GM18502 (cell line): ENCODE measurements around the gene GLB1L.

Experiments
- ATAC-seq: cut with Tn5 transposase; IDR thresholded peaks from one replicate; pipeline ENCODE4 v1.9.1; 2021; ENCODE audit warnings: mild to moderate bottlenecking; ENCODE audit not compliant: unreplicated experiment, poor library complexity

The GLB1L gene

DNA sequence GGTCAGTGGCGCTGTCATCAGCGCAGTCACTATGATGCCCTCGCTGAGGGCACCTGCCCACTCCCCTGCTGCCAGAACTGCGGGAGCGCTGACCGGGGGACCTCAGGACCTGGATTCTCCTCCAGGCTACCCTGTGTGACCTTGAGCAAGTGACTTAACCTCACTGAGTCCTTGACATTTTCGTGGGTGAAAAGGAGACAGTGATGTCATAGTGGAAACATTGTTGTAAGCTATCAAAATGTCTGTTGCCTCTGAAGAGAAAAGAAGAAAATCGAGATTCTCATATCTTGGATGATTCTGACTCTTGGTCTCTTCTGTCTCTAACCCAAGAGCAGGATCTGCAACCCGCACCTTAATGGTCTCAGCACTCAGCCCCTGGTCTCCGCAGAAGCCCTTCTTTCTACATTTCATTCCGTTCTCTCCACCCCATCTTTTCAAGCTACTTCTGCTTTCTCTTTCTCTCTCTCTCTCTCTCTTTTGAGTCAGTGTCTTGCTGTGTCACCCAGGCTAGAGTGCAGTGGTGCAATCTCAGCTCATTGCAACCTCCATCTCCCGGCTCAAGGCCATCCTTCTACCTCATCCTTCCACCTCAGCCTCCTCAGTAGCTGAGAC is 9.5 kb upstream of the GLB1L start:
- ATAC-seq = peak; percentile 30

DNA sequence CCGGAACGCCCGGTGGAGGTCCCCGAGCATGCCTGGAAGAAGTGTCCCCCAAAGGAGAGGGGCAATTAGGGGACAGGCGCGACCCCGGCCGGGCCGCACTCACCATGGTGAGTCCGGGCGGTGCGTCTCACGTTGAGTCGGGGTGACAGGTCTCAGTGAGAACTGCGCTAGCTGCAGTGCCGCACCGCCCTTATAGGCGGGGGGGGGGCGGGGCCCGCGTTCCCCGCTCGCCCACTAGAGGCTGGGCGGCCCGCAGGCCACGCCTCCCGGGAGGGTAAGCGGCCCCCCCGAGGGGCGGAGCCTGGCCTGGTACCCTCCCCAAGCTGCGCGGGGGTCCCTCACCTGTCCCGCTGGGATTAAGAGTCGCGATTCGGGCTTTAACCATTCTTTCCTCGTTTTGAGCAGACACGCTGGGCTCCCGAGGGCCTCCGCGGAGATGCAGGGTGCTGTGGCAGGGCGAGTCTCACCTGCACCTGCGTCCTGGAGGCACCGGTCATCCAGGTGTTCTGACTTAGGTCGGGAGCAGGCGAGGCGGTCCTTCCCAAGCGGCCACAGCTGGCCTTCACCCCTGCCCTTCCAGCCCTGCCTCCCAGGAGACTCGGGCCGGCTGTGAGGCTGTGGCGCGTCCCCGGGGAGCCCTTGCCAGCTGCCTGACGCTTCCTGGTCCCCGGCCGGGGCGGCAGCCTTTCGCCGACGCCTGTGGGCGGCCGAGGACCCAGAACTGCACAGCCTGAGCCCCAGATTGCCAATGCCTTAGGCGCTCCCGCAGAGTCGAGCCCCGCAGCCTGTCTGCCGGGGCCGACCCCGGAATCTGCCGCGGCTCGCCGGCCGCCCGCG is 8.7 kb upstream of the GLB1L start, which contains the start of gene TUBA4A:
Gene TUBA4A (minus strand): TSS at position 166 of the 837 bp plus-strand sequence. CDS start 60 bp downstream, at position 106.
- ATAC-seq = peak; percentile 65

DNA sequence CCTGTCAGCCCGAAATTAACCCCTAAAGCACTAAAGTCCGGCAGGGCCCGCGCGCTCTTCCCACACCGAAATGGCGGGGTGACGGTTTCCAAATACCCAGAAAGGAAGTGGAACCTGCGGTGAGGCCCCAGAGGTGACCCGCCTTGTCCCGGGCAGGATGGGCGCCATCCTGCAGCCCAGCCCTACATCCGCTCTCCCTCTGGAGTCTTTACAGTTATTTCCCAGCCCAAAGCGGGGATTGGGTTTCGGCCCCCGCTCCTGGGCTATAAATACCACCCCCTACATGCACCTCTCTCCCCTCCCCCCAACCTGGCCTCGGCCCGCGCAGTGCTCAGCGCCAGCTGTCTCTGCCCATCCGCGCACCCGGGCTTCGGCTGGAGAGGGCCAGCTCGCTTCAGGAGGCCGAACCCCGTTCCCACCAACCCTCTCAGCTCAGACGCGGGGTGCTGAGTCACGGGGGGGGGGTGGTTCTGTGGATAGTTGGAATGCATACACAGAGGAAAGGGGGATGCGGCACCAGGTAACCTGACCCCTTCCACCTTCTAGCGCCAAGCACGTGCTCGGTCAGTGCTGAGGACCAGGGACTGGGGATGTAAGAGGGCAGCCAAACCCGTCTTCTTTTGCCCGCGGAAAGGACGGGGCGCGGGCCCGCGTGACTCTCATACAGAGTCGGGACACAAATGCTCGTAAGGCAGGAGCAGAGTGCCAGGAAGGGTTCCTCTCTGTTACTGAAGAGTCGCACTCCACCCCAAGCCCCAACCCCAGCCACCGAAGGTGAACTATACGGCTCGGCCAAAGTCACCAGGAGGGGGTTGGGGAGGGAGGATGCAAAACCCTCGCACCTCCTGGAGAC is 7.9 kb upstream of the GLB1L start, which contains the start of gene TUBA4B:
Gene TUBA4B (plus strand): TSS at position 344 of the 853 bp plus-strand sequence. CDS start 165 bp downstream, at position 509.
- peak; percentile 25 for ATAC-seq

DNA sequence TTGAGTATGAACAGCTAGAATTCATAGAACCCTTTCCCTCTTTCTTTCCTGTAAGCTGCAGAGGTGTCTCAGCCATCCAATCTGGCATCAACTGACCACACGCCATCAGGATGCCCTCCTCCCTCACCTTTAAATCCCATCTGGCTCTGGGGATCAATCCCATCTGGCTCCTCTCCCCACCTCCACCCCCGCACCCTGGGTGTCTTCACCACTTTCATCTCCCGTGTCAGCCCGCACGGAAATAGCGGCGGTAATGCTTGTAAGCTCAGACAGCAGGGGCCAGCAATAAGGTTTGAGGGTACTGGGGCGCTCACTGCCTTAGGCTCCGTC is 7.3 kb upstream of the GLB1L start:
- no peak for ATAC-seq

- no peak for ATAC-seq
Measured at GRCh38 chr2:219252084-219252483, 6.8 kb upstream of the GLB1L start.

- no peak for ATAC-seq
Measured at GRCh38 chr2:219251656-219252055, 6.4 kb upstream of the GLB1L start.

GRCh38 chr2:219250049-219250781 is 5.0 kb upstream of the GLB1L start:
- ATAC-seq = no peak

- peak; percentile 27 for ATAC-seq
Measured at GRCh38 chr2:219249203-219249980, 4.1 kb upstream of the GLB1L start.

GRCh38 chr2:219248845-219249202 is 3.6 kb upstream of the GLB1L start:
- no peak for ATAC-seq

DNA sequence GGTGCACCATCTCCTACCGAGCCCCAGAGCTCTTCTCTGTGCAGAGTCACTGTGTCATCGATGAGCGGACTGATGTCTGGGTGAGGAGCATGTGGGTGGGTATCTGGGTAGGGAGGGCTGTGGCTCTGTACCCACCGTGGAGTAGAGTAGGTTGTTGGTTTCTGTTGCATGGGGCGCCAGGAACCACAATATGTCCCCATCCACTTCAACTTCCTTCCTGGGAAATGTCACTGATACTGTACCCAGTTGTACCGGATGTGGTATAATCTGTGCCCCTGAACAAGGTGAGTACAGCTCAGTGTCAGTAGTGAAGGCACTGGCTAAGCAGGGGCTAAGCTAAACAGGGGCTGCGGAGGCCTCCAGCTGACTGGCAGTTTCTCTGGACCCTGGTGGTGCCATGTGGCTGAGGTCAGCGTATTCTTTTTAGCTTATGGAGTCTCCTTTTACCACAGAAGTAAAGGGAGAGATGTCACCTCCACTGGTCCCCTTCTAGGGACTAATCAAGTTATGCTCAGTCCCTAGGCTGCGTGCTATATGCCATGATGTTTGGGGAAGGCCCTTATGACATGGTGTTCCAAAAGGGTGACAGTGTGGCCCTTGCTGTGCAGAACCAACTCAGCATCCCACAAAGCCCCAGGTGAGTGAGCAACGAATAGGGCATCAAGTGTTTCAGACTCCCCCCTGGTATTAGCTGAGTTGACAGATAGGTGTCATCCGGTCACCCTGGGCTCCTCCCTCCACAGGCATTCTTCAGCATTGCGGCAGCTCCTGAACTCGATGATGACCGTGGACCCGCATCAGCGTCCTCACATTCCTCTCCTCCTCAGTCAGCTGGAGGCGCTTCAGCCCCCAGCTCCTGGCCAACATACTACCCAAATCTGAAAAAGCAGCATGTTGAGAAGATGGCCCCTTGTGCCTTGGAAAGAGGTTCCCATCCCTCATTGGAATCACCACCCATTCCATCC is 2.7 kb upstream of the GLB1L start:
- ATAC-seq = no peak

- ATAC-seq = no peak
Measured at GRCh38 chr2:219246559-219246958, 1.3 kb upstream of the GLB1L start.

- ATAC-seq = no peak
Measured at GRCh38 chr2:219245899-219246230, 621 bp upstream of the GLB1L start.

DNA sequence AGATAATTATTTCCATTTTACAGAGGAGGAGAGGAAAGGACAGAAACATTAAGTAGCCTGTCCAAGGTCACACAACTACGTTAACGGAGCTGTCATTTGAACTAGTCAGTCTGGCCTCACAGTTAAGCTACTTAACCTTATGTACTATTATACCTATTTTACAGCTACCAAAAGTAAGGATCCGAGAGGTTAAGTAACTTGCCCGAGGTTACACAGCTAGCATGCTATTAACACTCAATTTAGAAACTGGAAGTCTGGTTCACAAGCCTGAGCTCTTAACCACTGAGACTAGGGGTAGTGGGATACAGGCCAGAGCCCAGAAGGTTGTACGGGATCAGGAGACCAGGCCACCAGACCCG is 476 bp downstream of the GLB1L start:
- ATAC-seq = no peak

GRCh38 chr2:219243291-219243761 is 1.9 kb downstream of the GLB1L start:
- no peak for ATAC-seq

- no peak for ATAC-seq
Measured at GRCh38 chr2:219234331-219234730, 10.9 kb downstream of the GLB1L start.

GRCh38 chr2:219230059-219230540 is 15.1 kb downstream of the GLB1L start:
- peak; percentile 24 for ATAC-seq

DNA sequence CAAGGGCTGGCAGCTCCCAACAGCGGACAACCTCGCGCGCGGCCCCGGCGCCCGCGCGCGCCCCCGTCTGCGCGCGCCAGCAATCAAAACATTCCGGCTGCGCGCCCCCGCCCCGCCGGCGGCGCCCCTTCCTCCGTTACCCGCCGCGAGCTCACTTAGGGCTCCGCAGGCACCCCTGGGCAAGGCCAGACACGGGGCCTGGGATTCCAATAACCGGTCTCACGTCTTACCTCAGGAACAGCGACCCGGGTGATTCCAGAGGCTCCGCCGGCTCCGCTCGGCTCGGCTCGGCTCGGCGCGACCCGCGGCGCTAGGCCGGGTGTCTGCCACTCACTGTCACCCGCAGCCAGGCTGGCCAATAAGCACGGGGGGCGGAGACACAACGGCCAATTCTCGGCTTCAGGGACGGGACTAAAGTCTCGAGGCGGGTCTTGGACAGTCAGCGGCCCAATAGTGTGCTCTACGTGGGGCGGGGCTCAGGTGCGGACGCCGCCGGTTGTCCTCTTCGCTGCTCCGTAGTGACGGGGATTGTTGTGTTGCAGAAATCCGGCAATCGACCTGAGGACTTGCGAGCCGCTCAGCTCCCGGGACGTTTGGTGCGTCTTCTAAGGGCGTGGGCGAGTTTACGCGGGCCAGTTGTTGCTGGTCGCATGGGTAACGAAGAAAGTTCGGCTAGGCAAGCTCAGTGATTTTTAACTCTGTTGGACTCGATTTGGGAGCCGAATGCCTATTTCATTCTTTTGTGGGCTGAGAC is 15.8 kb downstream of the GLB1L start, which contains the start of the genes ANKZF1 and ATG9A:
Gene ANKZF1 (plus strand): TSS at position 502 of the 754 bp plus-strand sequence. CDS start 452 bp downstream, outside the sequence.
Gene ATG9A (minus strand): TSS at position 332 of the 754 bp plus-strand sequence. CDS start 1,612 bp downstream, outside the sequence.
- ATAC-seq = peak; percentile 97
